HG03103 (cell line): ENCODE results near the gene IRX3.

Experiments used
- ATAC-seq: cut with Tn5 transposase; IDR thresholded peaks from one replicate; pipeline ENCODE4 v1.9.1; 2021; ENCODE audit warnings: low read depth; ENCODE audit not compliant: unreplicated experiment

IRX3 gene

DNA sequence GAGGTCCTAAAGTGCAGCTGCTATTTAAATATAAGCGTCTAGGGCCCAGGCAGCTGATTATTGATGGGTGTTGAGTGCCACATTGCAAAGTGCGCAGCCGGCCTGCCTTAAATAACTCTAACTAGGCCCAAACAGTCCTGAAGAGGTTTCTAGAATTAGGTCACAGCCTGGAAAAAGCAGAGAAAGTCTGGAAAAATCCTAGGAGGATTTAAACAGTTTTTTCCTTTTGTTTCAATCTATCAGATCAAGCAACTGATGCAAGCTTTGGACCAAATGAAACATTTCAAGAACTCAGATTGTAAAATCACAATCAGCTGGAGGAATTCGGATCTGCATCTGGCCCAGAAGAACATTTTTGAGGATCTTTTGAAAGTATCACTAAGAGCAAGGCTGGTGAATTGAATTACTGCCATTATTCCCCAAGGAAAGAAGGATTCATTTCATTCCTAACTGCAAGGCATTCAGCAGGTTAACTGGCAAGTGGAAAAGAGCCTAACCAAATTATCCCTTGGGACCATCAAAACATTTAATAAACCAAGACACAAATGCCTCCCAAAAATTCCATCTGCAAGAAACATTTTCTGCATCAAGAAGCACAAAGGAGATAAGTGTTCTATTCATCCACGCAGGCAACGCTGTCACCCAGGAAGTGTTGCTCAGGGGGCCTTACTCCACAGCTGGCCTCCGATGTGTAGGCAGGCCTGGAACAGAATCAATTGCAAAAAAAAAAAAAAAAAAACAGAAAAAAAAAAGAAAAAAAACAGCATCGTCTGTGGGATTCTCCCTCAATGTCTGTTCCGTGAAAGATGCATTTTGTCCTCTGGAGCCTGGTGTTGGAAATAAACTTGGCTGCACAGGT, 46.1 kb downstream of the IRX3 start:
- no peak for ATAC-seq

DNA sequence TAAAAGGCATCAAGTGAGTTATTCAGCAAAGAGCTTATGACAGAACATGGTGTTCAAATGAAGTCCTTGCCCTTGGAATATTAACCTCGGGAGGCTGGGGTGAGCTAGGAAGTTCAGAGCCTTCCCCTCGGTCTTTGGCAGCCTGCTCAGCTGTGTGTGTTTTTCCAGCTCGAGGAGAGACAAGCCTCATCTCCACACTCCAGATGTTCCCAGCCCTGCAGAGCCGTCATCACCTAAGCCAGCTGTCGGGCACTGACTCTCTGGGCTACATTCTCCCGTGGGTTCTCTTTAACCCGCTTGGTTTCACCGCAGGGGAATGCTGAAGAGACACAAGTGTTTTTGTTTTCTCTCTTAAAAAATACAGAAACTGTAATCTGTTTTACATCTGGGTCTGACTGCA, 47.1 kb downstream of the IRX3 start:
- no peak for ATAC-seq

DNA sequence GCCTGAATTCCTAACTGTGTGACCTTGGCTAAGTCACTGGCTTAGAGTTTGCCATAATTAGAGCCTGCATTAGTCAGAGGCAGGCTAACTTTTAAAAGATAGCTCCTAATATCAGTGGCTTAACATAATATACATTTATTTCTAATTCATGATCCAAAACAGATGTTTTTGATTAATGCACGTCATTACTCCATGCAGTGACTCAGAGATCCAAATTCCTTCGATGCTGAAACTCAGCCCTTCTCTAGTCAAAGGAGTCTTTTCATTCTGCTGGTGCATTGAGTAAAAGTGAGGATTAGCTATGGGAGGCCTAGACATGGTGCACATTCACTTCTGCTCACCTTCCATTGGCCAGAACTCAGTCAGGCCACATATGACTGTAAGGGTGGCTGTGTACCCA, 49.8 kb downstream of the IRX3 start:
- ATAC-seq = no peak

DNA sequence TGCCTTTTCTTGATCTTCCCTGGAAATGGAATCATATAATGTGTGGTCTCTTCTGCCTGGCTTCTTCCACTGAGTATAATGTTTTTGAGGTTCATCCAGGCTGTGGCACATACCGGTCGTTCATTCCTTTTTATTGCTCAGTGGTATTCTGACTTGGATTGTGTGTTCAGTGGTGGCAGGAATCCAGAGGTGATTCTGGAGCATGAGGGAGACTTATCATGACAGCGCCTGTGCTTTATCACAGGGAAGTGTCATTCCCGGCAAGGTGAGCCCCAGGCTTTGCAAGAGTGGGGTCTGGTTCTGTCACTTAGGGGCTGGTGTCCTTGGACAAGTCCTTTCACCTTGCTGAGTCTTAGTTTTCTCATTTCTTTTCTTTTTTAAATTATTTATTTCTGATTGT, 53.0 kb downstream of the IRX3 start:
- no peak for ATAC-seq
